Measurements from ENCODE around the gene UBE2O. TPM values are rescaled to one million over a fixed set of nuclear protein-coding genes. Genes with fewer than 3 reads are reported as not detected.

UBE2O gene
- total RNA-seq, 4 donors from 2014 or later, result 20.3 to 52.0 (median 26.0) TPM

DNA sequence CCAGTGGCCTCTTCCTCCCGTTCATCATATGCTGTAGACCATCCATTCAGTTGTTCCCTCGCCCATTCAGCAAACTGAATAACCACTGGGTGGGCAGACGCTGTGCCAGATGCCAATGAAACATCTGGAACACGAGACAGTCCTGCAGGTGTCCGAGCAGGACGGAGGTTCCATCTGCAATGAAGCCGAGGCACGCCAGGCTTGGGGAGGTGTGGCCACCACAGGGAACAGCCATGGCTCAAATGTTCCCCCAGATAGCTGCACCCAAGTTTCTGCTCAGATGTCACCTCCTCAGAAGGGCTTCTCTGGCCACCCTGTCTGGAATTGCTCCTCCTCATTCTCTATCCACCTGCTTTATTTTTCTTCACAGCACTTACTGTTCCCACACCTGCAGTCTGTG lies 30.5 kb downstream of the UBE2O start:
- 97 to 98% methylated on average over 8 of the region's 8 CpGs for WGBS, 2 donors
- DNase-seq (ENCODE audit: low spot score in 2 of 2), result no peak
- intact Hi-C loops (cut with DNase I; ENCODE audit: low total_unique reads), result no loop called here
- no peak overlapping the region for H3K4me3 ChIP-seq (ENCODE audit: low read depth, poor library complexity, severe bottlenecking)
- TF ChIP-seq, protein P1, sequence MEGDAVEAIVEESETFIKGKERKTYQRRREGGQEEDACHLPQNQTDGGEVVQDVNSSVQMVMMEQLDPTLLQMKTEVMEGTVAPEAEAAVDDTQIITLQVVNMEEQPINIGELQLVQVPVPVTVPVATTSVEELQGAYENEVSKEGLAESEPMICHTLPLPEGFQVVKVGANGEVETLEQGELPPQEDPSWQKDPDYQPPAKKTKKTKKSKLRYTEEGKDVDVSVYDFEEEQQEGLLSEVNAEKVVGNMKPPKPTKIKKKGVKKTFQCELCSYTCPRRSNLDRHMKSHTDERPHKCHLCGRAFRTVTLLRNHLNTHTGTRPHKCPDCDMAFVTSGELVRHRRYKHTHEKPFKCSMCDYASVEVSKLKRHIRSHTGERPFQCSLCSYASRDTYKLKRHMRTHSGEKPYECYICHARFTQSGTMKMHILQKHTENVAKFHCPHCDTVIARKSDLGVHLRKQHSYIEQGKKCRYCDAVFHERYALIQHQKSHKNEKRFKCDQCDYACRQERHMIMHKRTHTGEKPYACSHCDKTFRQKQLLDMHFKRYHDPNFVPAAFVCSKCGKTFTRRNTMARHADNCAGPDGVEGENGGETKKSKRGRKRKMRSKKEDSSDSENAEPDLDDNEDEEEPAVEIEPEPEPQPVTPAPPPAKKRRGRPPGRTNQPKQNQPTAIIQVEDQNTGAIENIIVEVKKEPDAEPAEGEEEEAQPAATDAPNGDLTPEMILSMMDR (IDR thresholded peaks at IDR 0.05), result no peak
- no peak for TF ChIP-seq POLR2A (IDR thresholded peaks at IDR 0.05)

GRCh38 chr17:76421044-76421407 lies 31.9 kb downstream of the UBE2O start:
- WGBS, 2 donors, result 61 to 62% methylated on average over 7 of the region's 7 CpGs
- H3K4me3 ChIP-seq (ENCODE audit: low read depth, poor library complexity, severe bottlenecking), result no peak overlapping the region
- TF ChIP-seq, protein P1 (IDR thresholded peaks at IDR 0.05), result no peak
- no peak for TF ChIP-seq POLR2A (IDR thresholded peaks at IDR 0.05)
- DNase-seq (ENCODE audit: low spot score in 2 of 2), result no peak
- intact Hi-C loops (cut with DNase I; ENCODE audit: low total_unique reads), result no loop called here

GRCh38 chr17:76420356-76421043 lies 32.5 kb downstream of the UBE2O start:
- TF ChIP-seq, protein P1 (IDR thresholded peaks at IDR 0.05), result no peak
- no peak for TF ChIP-seq POLR2A (IDR thresholded peaks at IDR 0.05)
- no peak overlapping the region for H3K4me3 ChIP-seq (ENCODE audit: low read depth, poor library complexity, severe bottlenecking)
- WGBS, 2 donors, result 83% methylated on average over 10 of the region's 10 CpGs
- no peak for DNase-seq (ENCODE audit: low spot score in 2 of 2)
- intact Hi-C loops (cut with DNase I; ENCODE audit: low total_unique reads), result no loop called here

- DNase-seq (ENCODE audit: low spot score in 2 of 2), result no peak
- 78 to 86% methylated on average over 17 of the region's 17 CpGs for WGBS, 2 donors
- intact Hi-C loops (cut with DNase I; ENCODE audit: low total_unique reads), result no loop called here
- no peak for TF ChIP-seq POLR2A (IDR thresholded peaks at IDR 0.05)
- TF ChIP-seq, protein P1 (IDR thresholded peaks at IDR 0.05), result no peak
- H3K4me3 ChIP-seq (ENCODE audit: low read depth, poor library complexity, severe bottlenecking), result no peak overlapping the region
Measured at GRCh38 chr17:76419576-76420260, 33.2 kb downstream of the UBE2O start.

- TF ChIP-seq, protein P1 (IDR thresholded peaks at IDR 0.05), result no peak
- TF ChIP-seq POLR2A (IDR thresholded peaks at IDR 0.05), result no peak
- intact Hi-C loops (cut with DNase I; ENCODE audit: low total_unique reads), result no loop called here
- DNase-seq (ENCODE audit: low spot score in 2 of 2), result no peak
- 71 to 77% methylated on average over 11 of the region's 11 CpGs for WGBS, 2 donors
- H3K4me3 ChIP-seq (ENCODE audit: low read depth, poor library complexity, severe bottlenecking), result no peak overlapping the region
Measured at GRCh38 chr17:76417499-76418143, 35.3 kb downstream of the UBE2O start.

All from lower leg skin (tissue), 4 donors.